SKM-1 treated with dmso at 0.1 percent for 144 hours (cell line): ENCODE data around the gene ADAM23.
A peak's percentile ranks its signal among the peaks of the same experiment; 100 is the strongest.

ENCODE experiments used
- DNase-seq: peaks from one replicate; lab custom pipeline; 2025; ENCODE audit not compliant: unreplicated experiment; lab: John Stamatoyannopoulos, UW

The ADAM23 gene

GRCh38 chr2:206488623-206489022 lies 45.3 kb downstream of the ADAM23 start:
- no peak for DNase-seq

GRCh38 chr2:206494061-206494460 lies 50.7 kb downstream of the ADAM23 start:
- DNase-seq: no peak

- DNase-seq: no peak
Measured at GRCh38 chr2:206502729-206503128, 59.4 kb downstream of the ADAM23 start.

- no peak for DNase-seq
Measured at GRCh38 chr2:206511283-206511682, 68.0 kb downstream of the ADAM23 start.

DNA sequence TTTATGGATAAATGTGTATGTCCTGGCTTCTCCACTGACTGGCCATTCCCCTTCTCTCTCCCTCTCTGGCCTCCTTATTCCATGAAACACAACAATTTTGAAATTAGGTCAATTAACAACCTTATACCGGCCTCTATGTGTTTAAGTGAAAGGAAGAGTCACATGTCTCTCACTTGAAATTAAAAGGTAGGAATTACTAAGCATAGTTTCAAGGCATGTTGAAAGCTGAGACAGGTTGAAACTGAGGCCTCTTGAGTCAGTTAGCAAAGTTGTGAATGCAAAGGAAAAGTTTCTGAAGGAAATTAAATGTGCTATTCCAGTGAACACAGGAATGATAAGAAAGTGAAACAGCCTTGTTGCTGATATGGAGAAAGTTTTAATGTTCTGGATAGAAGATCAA lies 69.7 kb downstream of the ADAM23 start:
- no peak for DNase-seq

DNA sequence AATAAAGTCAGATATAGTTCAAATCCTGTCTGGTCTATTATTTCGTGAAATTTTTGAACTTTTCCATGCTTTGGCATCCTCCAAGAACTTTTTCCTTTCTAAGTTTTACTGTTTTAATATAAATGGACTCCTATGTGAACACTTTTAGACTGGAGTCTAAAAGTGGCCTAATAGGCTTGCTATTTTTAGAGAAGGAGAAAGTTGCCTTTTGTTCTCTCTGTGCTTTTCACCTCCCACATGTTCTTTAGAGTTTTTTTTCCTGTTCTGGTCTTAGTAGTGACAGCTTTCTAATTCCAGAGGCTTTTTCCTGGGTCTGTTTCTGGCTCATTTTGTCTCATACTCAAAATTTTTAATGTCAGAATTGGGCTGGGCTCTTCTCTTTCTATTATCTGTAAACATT lies 72.2 kb downstream of the ADAM23 start:
- DNase-seq: no peak

GRCh38 chr2:206518997-206519396 lies 75.7 kb downstream of the ADAM23 start:
- no peak for DNase-seq

DNA sequence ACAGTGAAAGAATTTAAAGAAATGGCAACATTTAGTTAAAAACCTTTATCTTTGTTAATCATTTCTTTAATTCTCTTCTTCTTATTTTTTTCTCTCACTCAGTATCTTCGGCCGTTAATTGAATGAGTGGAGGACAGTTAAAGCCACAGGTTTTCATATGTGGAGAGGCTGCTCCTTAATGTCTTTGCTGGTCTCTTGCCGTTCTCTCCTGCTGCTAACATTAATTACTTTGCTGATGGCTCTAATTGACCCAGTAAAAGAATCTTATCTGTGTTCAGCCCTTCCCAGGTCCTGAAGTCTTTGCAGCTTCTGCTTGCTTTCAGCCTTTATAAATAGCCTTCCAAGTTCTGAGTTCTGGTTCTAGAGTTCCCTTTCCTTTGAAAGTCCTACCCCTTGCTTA lies 77.1 kb downstream of the ADAM23 start:
- DNase-seq: no peak

- DNase-seq: no peak
Measured at GRCh38 chr2:206521115-206521514, 77.8 kb downstream of the ADAM23 start.

DNA sequence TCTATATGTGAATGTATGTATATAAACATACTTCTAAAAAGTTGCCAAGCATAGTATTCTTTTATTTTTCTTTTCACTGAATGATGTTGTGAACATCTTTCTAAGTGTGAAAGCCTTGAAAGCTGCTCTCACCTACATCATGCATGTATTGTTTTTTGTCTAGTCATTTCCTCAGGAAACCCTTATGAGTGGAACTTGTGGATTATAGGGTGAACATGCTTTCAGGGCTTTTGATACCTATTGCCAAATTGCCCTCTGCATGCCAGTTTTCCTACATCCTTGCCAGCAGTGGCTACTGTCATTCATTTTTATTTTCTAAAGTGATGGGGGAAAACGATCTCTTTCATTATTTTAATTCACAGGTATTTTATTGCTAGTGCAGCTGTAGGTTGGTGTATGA lies 78.3 kb downstream of the ADAM23 start:
- DNase-seq: no peak

DNA sequence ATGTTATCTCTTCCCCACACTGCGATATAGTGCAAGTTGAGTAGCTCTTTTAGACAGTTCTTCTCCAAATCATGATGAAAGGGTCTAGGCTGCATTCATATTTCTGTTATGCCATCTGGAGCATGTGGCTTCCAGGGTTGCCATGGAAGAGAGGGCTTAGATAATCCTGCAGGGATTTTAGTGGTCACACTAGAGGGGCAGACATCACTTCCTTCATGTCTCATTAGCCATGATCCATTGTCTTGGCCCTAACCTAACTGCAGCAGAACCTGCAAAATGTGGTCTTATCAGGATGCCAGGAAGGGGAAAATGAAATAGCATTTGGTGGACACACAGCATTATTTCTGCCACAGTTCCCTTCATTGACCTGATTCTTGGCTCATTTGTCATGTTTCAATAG lies 83.1 kb downstream of the ADAM23 start:
- no peak for DNase-seq

GRCh38 chr2:206527153-206527552 lies 83.8 kb downstream of the ADAM23 start:
- DNase-seq: no peak

DNA sequence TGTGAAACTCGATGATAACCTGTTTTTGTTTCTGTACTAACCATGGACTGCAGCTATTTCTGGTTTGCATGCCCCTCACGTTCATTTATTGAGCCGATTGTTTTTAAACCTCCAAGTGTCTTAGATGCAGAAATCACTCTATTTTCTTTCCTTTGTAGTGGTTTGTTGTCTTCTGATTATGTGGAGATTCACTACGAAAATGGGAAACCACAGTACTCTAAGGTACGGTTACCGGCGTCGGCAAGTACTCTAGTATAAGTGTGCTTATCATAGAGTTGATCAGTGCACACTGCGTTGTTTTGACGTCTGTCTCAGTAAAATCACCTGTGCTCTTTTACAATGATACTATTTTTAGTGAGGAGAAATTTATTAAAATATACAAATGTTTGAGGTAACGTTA lies 87.4 kb downstream of the ADAM23 start:
- no peak for DNase-seq

DNA sequence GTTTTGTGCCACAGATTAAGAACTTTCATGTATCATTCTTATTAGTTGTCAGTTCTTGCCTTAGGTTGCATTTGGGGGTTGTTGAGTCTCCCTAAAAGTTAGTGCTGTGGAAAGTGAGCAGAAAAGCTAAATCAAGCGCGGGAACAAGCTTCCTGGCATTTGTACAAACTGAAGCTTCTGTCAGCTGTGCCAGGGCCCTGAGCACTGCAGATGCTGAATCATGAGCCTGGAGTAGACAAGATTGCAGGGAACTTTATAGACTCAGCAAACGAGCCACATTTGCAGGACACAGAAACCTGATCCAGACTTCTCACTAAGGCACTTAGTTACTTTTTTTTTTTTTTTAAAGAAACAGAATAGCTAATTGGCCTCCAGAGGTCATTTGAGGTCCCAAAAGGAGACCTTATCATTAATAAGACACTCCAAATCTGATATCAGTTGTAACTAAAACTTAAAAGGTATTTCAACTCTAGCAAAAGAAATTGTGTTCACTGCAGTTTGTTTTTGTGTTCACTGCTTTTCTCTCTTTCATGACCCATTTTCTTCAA lies 88.7 kb downstream of the ADAM23 start:
- no peak for DNase-seq

GRCh38 chr2:206533977-206534376 lies 90.6 kb downstream of the ADAM23 start:
- no peak for DNase-seq

- DNase-seq: no peak
Measured at GRCh38 chr2:206535260-206535986, 92.1 kb downstream of the ADAM23 start.

GRCh38 chr2:206540757-206541156 lies 97.4 kb downstream of the ADAM23 start:
- no peak for DNase-seq

DNA sequence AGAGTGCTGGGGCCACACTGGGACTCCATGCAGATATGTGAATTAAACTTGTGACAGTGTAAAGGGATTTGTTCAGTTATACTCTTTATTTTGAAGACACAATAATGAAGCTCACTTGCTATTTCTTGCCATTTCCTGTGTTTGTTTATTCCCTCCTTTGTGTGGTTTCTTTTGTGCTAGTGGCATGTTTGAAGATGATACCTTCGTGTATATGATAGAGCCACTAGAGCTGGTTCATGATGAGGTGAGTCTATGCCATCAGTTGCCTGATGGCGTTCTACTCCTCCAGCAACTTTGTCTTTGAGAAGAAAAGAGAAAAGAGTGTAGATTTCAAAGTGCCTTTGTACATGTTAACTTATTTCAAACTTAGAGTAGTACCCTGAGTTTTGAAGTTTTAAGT lies 99.7 kb downstream of the ADAM23 start:
- no peak for DNase-seq

DNA sequence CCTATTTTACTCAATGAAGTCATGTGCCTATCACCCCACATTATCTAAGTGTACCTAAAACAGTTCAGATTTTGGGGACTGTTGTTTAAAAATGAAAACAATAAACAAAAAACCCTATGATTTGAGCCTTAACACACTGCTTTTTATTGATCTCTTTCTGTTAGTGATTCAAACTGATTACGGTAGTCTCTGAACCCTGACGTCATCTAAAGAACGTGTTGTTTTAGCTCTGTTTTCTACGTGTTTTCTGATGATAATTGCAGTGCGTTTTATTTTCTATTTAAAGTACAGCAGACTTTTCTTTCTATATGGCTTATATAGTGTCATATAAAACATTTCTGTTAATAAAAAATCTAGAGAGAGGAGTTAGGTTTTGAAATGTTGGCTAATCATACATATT lies 105.1 kb downstream of the ADAM23 start:
- DNase-seq: no peak

GRCh38 chr2:206555721-206556120 lies 112.4 kb downstream of the ADAM23 start:
- no peak for DNase-seq

DNA sequence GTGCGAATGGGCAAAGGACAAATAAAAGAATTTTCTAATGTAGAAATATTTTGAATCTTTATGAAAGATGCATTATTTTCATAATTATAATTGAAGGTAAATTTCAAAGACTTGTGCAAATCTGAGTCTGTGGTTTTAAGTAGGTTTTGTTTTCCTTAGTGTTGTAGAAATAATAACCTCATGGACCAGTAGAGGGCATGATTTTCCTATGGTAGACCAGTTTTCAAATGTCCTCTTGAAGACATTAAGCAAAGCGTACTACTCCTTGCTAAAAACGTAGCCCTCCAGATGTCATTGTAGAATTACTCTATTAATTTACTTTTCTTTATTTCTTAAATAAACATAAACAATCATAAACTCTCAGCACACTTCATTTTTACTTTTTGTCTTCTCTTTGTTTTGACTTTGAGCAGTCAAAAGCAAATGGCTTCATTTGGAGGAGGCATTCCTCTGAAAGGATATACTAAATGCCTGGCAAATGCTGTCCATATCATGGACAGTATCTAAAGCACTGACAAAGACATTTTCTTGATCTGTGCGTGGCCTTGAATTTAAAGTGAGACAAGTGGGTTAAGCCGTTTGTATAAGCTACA lies 113.1 kb downstream of the ADAM23 start:
- DNase-seq: peak; percentile 15

GRCh38 chr2:206557321-206557720 lies 114.0 kb downstream of the ADAM23 start:
- DNase-seq: no peak

- no peak for DNase-seq
Measured at GRCh38 chr2:206558492-206558891, 115.2 kb downstream of the ADAM23 start.
